H1 (cell line): ENCODE data around the gene RCBTB2. TPM values are rescaled to one million over a fixed set of nuclear protein-coding genes. Genes with fewer than 3 reads are reported as not detected.

Source experiments
- CHD7 ChIP-seq: fragments of 300-600 bp; sonication (generic); IDR thresholded peaks from 2 replicates; pipeline ENCODE4 v1.7.1; 2012; ENCODE audit warnings: low read length, moderate library complexity, mild to moderate bottlenecking, inconsistent platforms; ENCODE audit not compliant: insufficient replicate concordance
- E2F6 ChIP-seq: IDR thresholded peaks from 2 replicates; pipeline ENCODE4 v1.6.1; 2012; ENCODE audit warnings: inconsistent platforms
- JUND ChIP-seq: IDR thresholded peaks from 2 replicates; pipeline ENCODE4 v1.6.1; 2011; ENCODE audit warnings: mild to moderate bottlenecking, improper control_type of control experiment, low read length
- MAX ChIP-seq: IDR thresholded peaks from 2 replicates; pipeline ENCODE4 v1.6.1; 2012; ENCODE audit warnings: inconsistent platforms
- PHF8 ChIP-seq: fragments of 200-600 bp; sonication (generic); conservative IDR thresholded peaks from 2 replicates; pipeline ENCODE4 v1.7.1; 2012; ENCODE audit warnings: low read depth, mild to moderate bottlenecking, inconsistent platforms, low read length, moderate library complexity
- POLR2A ChIP-seq, 2 experiments: IDR thresholded peaks; 1 replicate in 1 of 2; 2 replicates in 1 of 2; pipeline ENCODE4 v1.6.1; 2011; ENCODE audit warnings: low read depth in 2 of 2, low read length in 2 of 2, mild to moderate bottlenecking in 2 of 2; ENCODE audit errors: control extremely low read depth in 1 of 2
- RBBP5 ChIP-seq: IDR thresholded peaks from 2 replicates; pipeline ENCODE4 v1.7.1; 2012; ENCODE audit warnings: low read depth, mild to moderate bottlenecking, inconsistent platforms, low read length, moderate library complexity, borderline replicate concordance
- TEAD4 ChIP-seq: IDR thresholded peaks from 2 replicates; pipeline ENCODE4 v1.6.1; 2012; ENCODE audit warnings: low read depth, low read length, inconsistent platforms, mixed read lengths
- polyA plus RNA-seq, 7 experiments: library from polyadenylated mRNA; depleted of rRNA in 3 of 7; stranded (reverse) in 5 of 7; unstranded in 2 of 7; fragments of >200 nt in 5 of 7; fragments of 200-250 nt in 2 of 7; gene quantifications; 1 replicate in 5 of 7; 2 replicates in 1 of 7; 4 replicates in 1 of 7; pipeline versions ENCODE4 v1.2.1 to v1.2.3, GENCODE V29; 2011 to 2013; ENCODE audit warnings: missing spikeins in 2 of 7, mixed read lengths in 2 of 7
- total RNA-seq: library from RNA; stranded (reverse); fragmentation: NEBNext Ultra II Directional; extraction: Animal tissue kit (Norgen Biotek cat#: 25700); gene quantifications from 2 replicates; pipeline ENCODE4 v1.2.1, GENCODE V29; 2021

RCBTB2 gene
- total and polyA plus RNA-seq, 2 of the 8 experiments (the other 6 are each of a cell fraction or from before 2014, with no cell fraction given) = 5.2 to 8.4 TPM

GRCh38 chr13:48532506-48533499 lies at the start of gene RCBTB2 (continued):
- TF ChIP-seq CHD7 (no peak), JUND (no peak), E2F6 (peak; percentile 93), RBBP5 (peak; percentile 86; the same call in 1 of the 2 replicates), MAX (peak; percentile 72), PHF8 (peak; percentile 88), POLR2A (IDR thresholded peaks at IDR 0.05; ENCODE audit: control extremely low read depth in 1 of 2, low read depth in 2 of 2, low read length in 2 of 2) (peak; percentile 57 to 93), TEAD4 (no peak)
